MM.1S (cell line): Measurements from ENCODE around the gene TRDMT1.

Experiments
- CTCF ChIP-seq: fragments of 300-600 bp; sonication (generic); IDR thresholded peaks from 2 replicates; pipeline ENCODE4 v1.5.1; 2016; ENCODE audit warnings: antibody characterized with exemption, low read length, mixed read lengths
- EZH2 ChIP-seq: fragments of 300-600 bp; sonication (generic); optimal IDR thresholded peaks from 2 replicates; pipeline ENCODE3; 2017; ENCODE audit warnings: low read depth, mild to moderate bottlenecking, antibody characterized with exemption, low read length, mixed read lengths
- EZH2phosphoT487 ChIP-seq: fragments of 300-600 bp; sonication (generic); IDR thresholded peaks from 2 replicates; pipeline ENCODE4 v1.6.1; 2018; ENCODE audit warnings: antibody characterized with exemption, low read length

DNA sequence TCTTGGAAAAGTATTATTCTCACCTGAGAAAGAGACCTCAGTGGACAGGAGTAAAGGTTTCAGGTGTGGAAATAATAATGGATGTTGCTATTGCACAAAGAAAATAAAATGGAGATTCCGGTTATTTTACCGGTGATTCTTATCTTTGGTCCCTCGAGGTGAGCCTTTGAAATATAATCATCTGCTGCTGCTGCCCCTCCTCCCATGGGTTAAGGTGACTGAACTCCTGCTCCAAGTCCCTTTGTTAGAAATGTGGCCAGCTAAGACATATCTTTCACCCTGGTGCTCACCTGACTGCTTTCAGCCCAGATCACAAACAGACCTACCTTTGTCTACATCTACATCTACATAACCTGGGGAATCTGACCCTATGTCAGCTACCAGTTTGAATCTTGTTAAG, 77.5 kb downstream of the TRDMT1 start:
- no peak for TF ChIP-seq EZH2
- no peak for TF ChIP-seq CTCF
- no peak for TF ChIP-seq EZH2phosphoT487
